OCI-LY7 (cell line): ENCODE measurements around the gene FAM163A. TPM values are rescaled to one million over a fixed set of nuclear protein-coding genes. Genes with fewer than 3 reads are reported as not detected.

Source experiments
- BruUV-seq: library from RNA; stranded (reverse); fragments of 400-500 nt; replicated peaks from 2 replicates; lab custom pipeline; 2021; lab: Mats Ljungman, UMichigan
- CTCF ChIA-PET: fragments of 300-600 bp; sonication (Branson Sonifier 250); formaldehyde crosslinking; loops from one replicate; lab custom pipeline; 2022; ENCODE audit warnings: antibody characterized with exemption; ENCODE audit not compliant: unreplicated experiment; lab: Charles Lee
- POLR2A ChIA-PET: fragments of 300-600 bp; sonication (Branson Sonifier 250); formaldehyde crosslinking; loops from one replicate; lab custom pipeline; 2022; ENCODE audit warnings: antibody characterized with exemption; lab: Charles Lee
- DNase-seq: peaks from one replicate; pipeline ENCODE4 v3.0.0-alpha.2; 2015; ENCODE audit warnings: low spot score
- H2AFZ ChIP-seq: fragments of 200-600 bp; sonication (generic), shearing (Covaris generic); 2 replicates; pipeline ENCODE4 v1.6.1; 2014; ENCODE audit warnings: mild to moderate bottlenecking, antibody characterized with exemption, low read length, moderate library complexity
- H3K27ac ChIP-seq: fragments of 200-600 bp; sonication (generic); 2 replicates; pipeline ENCODE4 v1.5.1; 2014; ENCODE audit warnings: mixed run types, low read depth, mild to moderate bottlenecking, moderate library complexity, low read length, inconsistent platforms; ENCODE audit not compliant: poor library complexity, severe bottlenecking
- H3K36me3 ChIP-seq: fragments of 200-600 bp; sonication (generic); 2 replicates; pipeline ENCODE4 v1.6.1; 2014; ENCODE audit warnings: mild to moderate bottlenecking, antibody characterized with exemption, low read length, moderate library complexity, mixed read lengths; ENCODE audit not compliant: insufficient read depth
- H3K4me1 ChIP-seq: fragments of 200-600 bp; sonication (generic); 2 replicates; pipeline ENCODE4 v1.5.1; 2014; ENCODE audit warnings: mild to moderate bottlenecking, low read length; ENCODE audit not compliant: insufficient read depth, poor library complexity, severe bottlenecking
- H3K4me2 ChIP-seq: fragments of 200-600 bp; sonication (generic); 2 replicates; pipeline ENCODE4 v1.6.1; 2014; ENCODE audit warnings: mild to moderate bottlenecking, low read length
- H3K4me3 ChIP-seq: fragments of 200-600 bp; sonication (generic); 2 replicates; pipeline ENCODE4 v1.5.1; 2014; ENCODE audit warnings: mild to moderate bottlenecking, low read depth, low read length; ENCODE audit not compliant: poor library complexity, severe bottlenecking
- H3K79me2 ChIP-seq: fragments of 200-600 bp; sonication (generic); 2 replicates; pipeline ENCODE4 v1.6.1; 2016; ENCODE audit warnings: low read depth, mild to moderate bottlenecking, low read length, moderate library complexity, mixed read lengths; ENCODE audit not compliant: insufficient read depth
- H3K9me2 ChIP-seq: fragments of 200-600 bp; sonication (generic); 2 replicates; pipeline ENCODE4 v1.6.1; 2016; ENCODE audit warnings: mild to moderate bottlenecking, low read length, mixed read lengths; ENCODE audit not compliant: insufficient read depth
- H3K9me3 ChIP-seq: fragments of 200-600 bp; sonication (generic); 2 replicates; pipeline ENCODE4 v1.6.1; 2014; ENCODE audit warnings: mild to moderate bottlenecking, mixed run types, low read length, mixed read lengths
- H4K20me1 ChIP-seq: fragments of 200-600 bp; sonication (generic); 2 replicates; pipeline ENCODE4 v1.6.1; 2014; ENCODE audit warnings: mild to moderate bottlenecking, antibody characterized with exemption, low read length, moderate library complexity, mixed read lengths; ENCODE audit not compliant: insufficient read depth
- CTCF ChIP-seq: fragments of 200-600 bp; sonication (generic); conservative IDR thresholded peaks from 2 replicates; pipeline ENCODE4 v1.5.1; 2014; ENCODE audit warnings: mild to moderate bottlenecking, antibody characterized with exemption, low read length, moderate library complexity, mixed read lengths
- EZH2phosphoT487 ChIP-seq: fragments of 200-600 bp; sonication (generic); IDR thresholded peaks from 2 replicates; pipeline ENCODE4 v1.6.1; 2018; ENCODE audit warnings: low read depth, borderline replicate concordance, mild to moderate bottlenecking, mixed run types, antibody characterized with exemption, low read length, moderate library complexity, mixed read lengths
- intact Hi-C: fragments of 100-400 bp; cut with micrococcal nuclease; formaldehyde crosslinking; loops from one replicate; pipeline ENCODE4 v1.10.0; 2022; ENCODE audit not compliant: unreplicated experiment
- total RNA-seq, 2 experiments: library from RNA; depleted of rRNA in 1 of 2; stranded (reverse); fragments of >200 nt in 1 of 2; shearing (Covaris generic) in 1 of 2; gene quantifications; 2 replicates each; pipeline ENCODE4 v1.2.3, GENCODE V29; 2014 to 2022

The FAM163A gene
- total RNA-seq, 2 experiments from 2014 or later, result not detected

- Histone ChIP-seq H3K4me2 (no peak overlapping the region), H3K27ac (no peak overlapping the region), H4K20me1 (no peaks in the 10 kb centered on the region), H3K4me1 (no peaks in the 10 kb centered on the region), H3K9me3 (no peaks in the 10 kb centered on the region), H3K4me3 (no peak overlapping the region), H3K79me2 (no peaks in the 10 kb centered on the region), H3K9me2 (no peaks in the 10 kb centered on the region), H2AFZ (no peak overlapping the region), H3K36me3 (no peaks in the 10 kb centered on the region)
- TF ChIP-seq CTCF, result no peak
- no peak for TF ChIP-seq EZH2phosphoT487
- CTCF ChIA-PET, result no interaction called here
- intact Hi-C loops, result no loop called here
- no peak for DNase-seq
- POLR2A ChIA-PET, result interaction anchor here (0.6 kb wide), 1 partner anchor 630 kb away, joined by 3 read pairs; no protein-coding TSS in a partner anchor
- BruUV-seq, result no TSS peak
These were observed 24.1 kb downstream of the FAM163A start for GRCh38 chr1:179767177-179767581.

GRCh38 chr1:179767996-179768395 is 24.9 kb downstream of the FAM163A start:
- Histone ChIP-seq H3K4me1 (no peaks in the 10 kb centered on the region), H3K79me2 (no peaks in the 10 kb centered on the region), H3K9me2 (no peaks in the 10 kb centered on the region), H3K4me3 (no peak overlapping the region), H3K9me3 (no peaks in the 10 kb centered on the region), H2AFZ (no peak overlapping the region), H3K4me2 (no peak overlapping the region), H4K20me1 (no peaks in the 10 kb centered on the region), H3K27ac (no peak overlapping the region), H3K36me3 (no peaks in the 10 kb centered on the region)
- POLR2A ChIA-PET, result no interaction called here
- intact Hi-C loops, result no loop called here
- CTCF ChIA-PET, result no interaction called here
- DNase-seq, result no peak
- TF ChIP-seq EZH2phosphoT487, result no peak
- TF ChIP-seq CTCF, result no peak
- BruUV-seq, result no TSS peak

- Histone ChIP-seq H3K36me3 (no peaks in the 10 kb centered on the region), H3K79me2 (no peaks in the 10 kb centered on the region), H4K20me1 (no peaks in the 10 kb centered on the region), H3K9me2 (no peaks in the 10 kb centered on the region), H3K4me1 (no peaks in the 10 kb centered on the region), H3K27ac (no peak overlapping the region), H3K4me2 (no peak overlapping the region), H2AFZ (no peak overlapping the region), H3K9me3 (no peaks in the 10 kb centered on the region), H3K4me3 (no peak overlapping the region)
- DNase-seq, result no peak
- TF ChIP-seq EZH2phosphoT487, result no peak
- no TSS peak for BruUV-seq
- CTCF ChIA-PET, result interaction anchor here (0.6 kb wide), 1 partner anchor 45 kb away, joined by 3 read pairs; no protein-coding TSS in a partner anchor
- POLR2A ChIA-PET, result no interaction called here
- intact Hi-C loops, result loop anchor here (2.0 kb wide), 1 partner anchor 18 kb away; no protein-coding TSS in a partner anchor
These were observed 27.9 kb downstream of the FAM163A start for GRCh38 chr1:179770887-179771502.
